Measurements from ENCODE around the gene MYO18A.

DNA sequence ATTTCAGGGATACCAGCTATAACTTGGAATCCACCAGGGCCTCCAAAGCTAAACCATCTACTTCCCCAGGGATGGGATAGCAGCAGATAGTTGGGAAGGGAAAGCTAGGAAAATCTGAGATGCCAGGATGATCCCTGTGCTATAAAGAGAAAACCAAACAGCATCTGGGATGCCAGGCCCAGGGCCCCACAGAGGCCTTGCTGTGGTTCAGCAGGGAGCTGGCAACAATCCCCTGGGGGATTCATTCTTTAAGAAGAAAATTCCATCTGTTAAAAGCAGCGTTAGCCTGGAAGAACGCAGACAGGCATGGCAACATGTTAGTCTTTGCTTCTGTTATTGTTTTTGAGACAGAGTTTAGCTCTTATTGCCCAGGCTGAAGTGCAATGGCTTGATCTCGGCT, 16.6 kb downstream of the MYO18A start:
- TF ChIP-seq, protein P1, sequence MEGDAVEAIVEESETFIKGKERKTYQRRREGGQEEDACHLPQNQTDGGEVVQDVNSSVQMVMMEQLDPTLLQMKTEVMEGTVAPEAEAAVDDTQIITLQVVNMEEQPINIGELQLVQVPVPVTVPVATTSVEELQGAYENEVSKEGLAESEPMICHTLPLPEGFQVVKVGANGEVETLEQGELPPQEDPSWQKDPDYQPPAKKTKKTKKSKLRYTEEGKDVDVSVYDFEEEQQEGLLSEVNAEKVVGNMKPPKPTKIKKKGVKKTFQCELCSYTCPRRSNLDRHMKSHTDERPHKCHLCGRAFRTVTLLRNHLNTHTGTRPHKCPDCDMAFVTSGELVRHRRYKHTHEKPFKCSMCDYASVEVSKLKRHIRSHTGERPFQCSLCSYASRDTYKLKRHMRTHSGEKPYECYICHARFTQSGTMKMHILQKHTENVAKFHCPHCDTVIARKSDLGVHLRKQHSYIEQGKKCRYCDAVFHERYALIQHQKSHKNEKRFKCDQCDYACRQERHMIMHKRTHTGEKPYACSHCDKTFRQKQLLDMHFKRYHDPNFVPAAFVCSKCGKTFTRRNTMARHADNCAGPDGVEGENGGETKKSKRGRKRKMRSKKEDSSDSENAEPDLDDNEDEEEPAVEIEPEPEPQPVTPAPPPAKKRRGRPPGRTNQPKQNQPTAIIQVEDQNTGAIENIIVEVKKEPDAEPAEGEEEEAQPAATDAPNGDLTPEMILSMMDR (IDR thresholded peaks at IDR 0.05 in 4 of 5, conservative IDR thresholded peaks at IDR 0.05 in 1 of 5): no peak
- TF ChIP-seq POLR2A (IDR thresholded peaks at IDR 0.05): no peak

Data from gastrocnemius medialis (tissue), 4 donors.